VCaP (cell line): ENCODE data around the gene ADI1.

Experiments
- H3K27ac ChIP-seq: fragments of 450-650 bp; 2 replicates; pipeline ENCODE4 v1.5.1; 2017
- TF ChIP-seq, protein P1 (sequence below): fragments of 450-650 bp; conservative IDR thresholded peaks from 2 replicates; pipeline ENCODE4 v1.5.1; 2017; ENCODE audit warnings: mild to moderate bottlenecking, moderate library complexity

The ADI1 gene, protein sequence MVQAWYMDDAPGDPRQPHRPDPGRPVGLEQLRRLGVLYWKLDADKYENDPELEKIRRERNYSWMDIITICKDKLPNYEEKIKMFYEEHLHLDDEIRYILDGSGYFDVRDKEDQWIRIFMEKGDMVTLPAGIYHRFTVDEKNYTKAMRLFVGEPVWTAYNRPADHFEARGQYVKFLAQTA

DNA sequence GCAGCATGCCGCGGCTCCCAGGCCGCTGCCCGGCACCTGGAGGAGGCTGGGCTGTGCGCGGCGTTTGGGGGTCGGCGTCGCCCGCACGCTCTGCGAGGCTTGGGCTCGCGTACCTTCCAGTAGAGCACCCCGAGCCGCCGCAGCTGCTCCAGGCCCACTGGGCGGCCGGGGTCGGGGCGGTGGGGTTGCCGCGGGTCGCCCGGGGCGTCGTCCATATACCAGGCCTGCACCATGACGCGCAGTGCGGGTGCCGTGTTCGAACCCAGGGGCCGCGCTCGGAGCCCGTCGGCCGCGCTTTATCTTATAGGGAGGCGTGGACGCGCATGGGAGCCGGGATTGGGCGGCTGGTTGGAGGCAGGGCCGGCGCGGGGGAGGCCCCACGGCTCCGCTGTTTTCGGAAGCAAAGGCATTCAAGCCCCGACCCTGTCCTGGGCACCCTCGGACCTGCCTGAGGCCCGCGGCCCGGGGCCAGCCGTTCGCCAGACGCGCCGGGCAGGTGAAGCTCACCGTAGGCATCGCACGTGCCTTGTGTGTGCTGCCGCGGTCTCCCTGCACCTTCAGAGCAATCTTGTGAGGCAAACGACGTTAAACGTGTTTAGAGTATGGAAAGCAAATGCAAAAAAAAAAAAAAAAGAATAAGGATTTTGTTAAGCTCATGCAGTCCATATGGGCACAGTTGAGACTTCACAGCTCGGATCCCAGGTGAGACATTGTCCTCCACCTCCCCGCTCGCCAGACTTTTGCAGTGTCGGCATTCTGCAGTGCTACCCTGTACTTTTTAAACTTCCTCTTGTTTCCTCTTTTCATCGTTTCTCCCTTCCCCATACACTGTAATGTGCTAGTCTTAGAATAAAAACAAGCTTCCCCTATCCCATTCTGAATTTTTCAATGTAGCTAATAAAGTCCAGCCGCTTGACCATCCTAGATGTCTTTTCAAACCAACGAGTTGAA, at the start of gene ADI1:
Gene ADI1, minus strand, starts transcription at position 277 of the 951 bp plus-strand sequence. Its CDS starts 44 bp downstream, at position 233.
- H3K27ac ChIP-seq, result peak within 1 kb of the TSS; percentile 98
- TF ChIP-seq, protein P1, sequence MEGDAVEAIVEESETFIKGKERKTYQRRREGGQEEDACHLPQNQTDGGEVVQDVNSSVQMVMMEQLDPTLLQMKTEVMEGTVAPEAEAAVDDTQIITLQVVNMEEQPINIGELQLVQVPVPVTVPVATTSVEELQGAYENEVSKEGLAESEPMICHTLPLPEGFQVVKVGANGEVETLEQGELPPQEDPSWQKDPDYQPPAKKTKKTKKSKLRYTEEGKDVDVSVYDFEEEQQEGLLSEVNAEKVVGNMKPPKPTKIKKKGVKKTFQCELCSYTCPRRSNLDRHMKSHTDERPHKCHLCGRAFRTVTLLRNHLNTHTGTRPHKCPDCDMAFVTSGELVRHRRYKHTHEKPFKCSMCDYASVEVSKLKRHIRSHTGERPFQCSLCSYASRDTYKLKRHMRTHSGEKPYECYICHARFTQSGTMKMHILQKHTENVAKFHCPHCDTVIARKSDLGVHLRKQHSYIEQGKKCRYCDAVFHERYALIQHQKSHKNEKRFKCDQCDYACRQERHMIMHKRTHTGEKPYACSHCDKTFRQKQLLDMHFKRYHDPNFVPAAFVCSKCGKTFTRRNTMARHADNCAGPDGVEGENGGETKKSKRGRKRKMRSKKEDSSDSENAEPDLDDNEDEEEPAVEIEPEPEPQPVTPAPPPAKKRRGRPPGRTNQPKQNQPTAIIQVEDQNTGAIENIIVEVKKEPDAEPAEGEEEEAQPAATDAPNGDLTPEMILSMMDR, result no peak

DNA sequence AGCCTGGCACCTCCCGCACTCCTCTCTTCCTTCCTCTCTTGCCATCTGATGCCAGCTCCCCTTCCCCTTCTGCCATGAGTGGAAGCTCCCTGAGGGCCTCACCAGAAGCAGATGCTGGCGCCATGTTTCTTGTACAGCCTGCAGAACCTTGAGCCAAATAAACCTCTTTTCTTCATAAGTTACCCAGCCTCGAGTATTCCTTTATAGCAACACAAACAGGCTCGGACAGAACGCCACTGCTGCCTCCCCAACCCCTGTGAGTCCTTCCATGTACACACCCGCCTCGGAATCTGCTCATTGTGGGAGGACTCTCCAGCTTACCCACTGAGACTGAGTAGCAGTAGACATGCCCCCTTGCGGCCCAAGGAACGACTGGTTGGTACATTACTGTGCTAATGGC, 47.5 kb upstream of the ADI1 start:
- H3K27ac ChIP-seq, result no peak overlapping the region
- TF ChIP-seq, protein P1, result no peak

DNA sequence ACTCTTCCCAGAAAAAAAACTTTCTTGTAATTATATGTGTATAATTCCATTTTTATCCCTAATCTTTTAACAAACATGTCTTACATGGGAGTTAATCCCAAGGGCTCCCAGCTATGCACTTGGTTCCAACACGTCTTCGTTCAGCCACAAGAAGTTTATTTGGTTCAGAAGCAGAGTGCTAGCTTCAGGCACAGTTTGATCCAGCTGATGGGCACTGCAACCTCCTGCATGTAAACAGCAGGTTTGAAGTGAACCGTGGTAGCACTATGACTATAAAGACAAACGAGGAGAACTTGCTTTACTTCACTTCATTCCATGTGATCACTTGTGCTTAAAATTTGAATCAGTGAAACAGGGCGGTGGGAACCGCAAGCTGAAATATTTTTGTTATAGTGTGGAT, 45.8 kb upstream of the ADI1 start:
- no peak overlapping the region for H3K27ac ChIP-seq
- TF ChIP-seq, protein P1, result no peak

DNA sequence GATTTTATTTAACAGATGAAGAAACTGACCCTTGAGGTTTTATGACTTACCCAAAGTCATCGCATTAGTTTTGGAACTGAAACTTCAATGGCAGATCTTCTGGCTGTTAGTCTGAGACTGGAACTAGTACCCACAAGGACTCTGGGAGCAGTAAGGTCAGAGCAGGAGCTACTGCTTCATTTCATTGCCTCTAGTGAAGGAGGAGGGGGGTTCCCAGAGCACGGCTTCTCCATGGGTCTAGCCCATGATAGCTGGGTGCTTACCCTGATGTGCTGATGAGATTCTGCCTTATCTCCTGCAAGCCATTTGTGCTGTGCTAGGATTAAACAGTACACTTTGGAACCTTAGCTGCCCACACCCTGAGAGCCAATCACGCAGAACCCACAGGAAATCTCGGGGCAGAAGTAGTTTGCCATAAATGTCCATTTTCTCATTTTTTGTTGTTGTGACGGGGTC, 44.2 kb upstream of the ADI1 start:
- no peak overlapping the region for H3K27ac ChIP-seq
- TF ChIP-seq, protein P1, result no peak

DNA sequence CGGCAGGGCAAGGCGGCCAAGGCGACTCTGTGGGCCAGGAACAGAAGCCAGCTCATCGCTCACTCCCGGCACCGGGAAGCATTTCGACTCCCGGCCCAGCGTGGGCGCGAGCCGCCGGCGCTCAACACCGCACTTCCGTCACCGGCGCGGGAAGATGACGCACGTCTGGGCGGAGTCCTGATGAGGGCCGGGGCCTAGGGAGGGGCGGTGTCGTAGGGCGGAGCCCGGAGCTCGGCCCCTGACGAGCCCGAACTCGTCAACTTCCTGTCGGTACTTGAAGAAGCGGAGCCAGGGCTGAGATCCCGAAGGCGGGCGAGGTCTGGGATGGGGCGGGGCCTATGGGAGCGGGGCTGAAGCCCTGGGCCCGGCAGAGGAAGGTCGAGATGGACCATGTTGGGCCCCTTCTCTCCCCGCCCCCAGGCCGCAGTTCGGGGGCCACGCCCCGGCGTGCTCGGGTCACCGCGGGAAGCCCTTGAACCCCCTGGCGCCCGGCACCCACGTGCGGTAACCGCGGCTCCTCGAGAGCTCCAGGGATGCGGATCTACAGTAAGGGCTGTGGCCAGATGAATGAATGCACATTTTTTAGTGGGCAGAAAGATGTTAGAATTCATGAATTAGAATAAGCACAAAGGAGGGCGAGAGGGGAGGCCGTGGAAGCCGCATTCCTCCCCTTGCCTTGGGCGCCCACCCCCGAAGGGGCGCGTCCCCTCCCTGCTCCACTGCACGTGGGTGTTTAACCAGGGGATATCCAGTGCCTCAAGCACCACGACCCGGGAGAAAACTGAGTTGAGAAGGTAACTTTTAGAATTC, 39.1 kb upstream of the ADI1 start, which contains the start of gene RNASEH1:
Gene RNASEH1, minus strand, starts transcription at position 129 of the 810 bp plus-strand sequence. Its CDS starts 73 bp downstream, at position 56.
- TF ChIP-seq, protein P1, result no peak
- peak within 1 kb of the TSS; percentile 86 for H3K27ac ChIP-seq

DNA sequence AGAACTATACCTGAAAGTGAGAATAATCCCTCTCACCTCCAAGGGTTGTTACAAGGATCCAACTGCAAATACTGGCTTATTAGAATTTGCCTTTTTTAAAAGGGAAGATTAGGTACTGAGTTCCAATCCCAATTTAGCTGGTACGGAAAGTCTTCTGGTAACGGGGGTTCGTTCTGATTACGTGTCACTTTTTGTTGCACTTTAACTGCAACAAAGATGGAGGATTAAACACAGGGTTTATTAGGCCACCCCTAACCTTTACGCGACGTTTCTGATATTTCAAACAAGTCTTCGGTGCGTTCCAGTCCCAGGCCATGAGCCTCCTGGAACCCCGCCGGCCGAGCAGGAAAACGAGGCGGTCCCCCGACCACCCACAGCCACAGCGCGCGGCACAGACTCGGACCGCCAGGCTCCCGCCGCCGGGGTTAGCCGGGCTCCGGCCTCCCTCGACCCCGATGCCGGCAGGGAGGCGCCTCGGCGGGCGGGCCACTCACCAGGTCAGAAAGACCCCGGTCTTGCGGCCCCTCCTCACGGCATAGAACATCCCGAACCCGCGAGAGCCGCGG, 38.4 kb upstream of the ADI1 start:
- H3K27ac ChIP-seq, result peak overlapping the region; percentile 86
- TF ChIP-seq, protein P1, result no peak
